Activated naive CD4-positive, alpha-beta T cell treated with anti-CD3 and anti-CD28 coated beads for 36 hours (primary cell): ENCODE results near the gene ALKBH5. TPM values are rescaled to one million over a fixed set of nuclear protein-coding genes. Genes with fewer than 3 reads are reported as not detected.

ENCODE experiments used
- CTCF ChIA-PET: fragments of 350-600 bp; sonication (Branson Sonifier 250); formaldehyde crosslinking; loops from one replicate; lab custom pipeline; 2021; ENCODE audit warnings: antibody characterized with exemption; lab: Charles Lee
- DNase-seq: peaks from one replicate; pipeline ENCODE4 v3.0.0-alpha.2; 2020
- H3K27ac Mint-ChIP-seq: one replicate; pipeline ENCODE4 v1.8.0; 2021; ENCODE audit warnings: mild to moderate bottlenecking, mixed read lengths
- H3K27me3 Mint-ChIP-seq: one replicate; pipeline ENCODE4 v1.8.0; 2021; ENCODE audit warnings: low read depth, mixed read lengths
- H3K36me3 Mint-ChIP-seq: one replicate; pipeline ENCODE4 v1.8.0; 2021; ENCODE audit warnings: low read depth, mixed read lengths
- H3K4me1 Mint-ChIP-seq: one replicate; pipeline ENCODE4 v1.8.0; 2021; ENCODE audit warnings: low read depth, mixed read lengths
- H3K4me3 Mint-ChIP-seq: one replicate; pipeline ENCODE4 v1.8.0; 2021; ENCODE audit warnings: mild to moderate bottlenecking, moderate library complexity, mixed read lengths
- H3K9me3 Mint-ChIP-seq: one replicate; pipeline ENCODE4 v1.8.0; 2021; ENCODE audit warnings: mixed read lengths
- intact Hi-C: fragments of 100-400 bp; cut with micrococcal nuclease; formaldehyde crosslinking; loops from one replicate; pipeline ENCODE4 v1.15.1; 2023
- total RNA-seq, 2 experiments: library from RNA; stranded (reverse); gene quantifications; one replicate each; pipeline ENCODE4 v1.2.3, GENCODE V29; 2021

ALKBH5 gene
- total RNA-seq, 2 experiments from 2014 or later: 83.4 to 86.7 TPM

DNA sequence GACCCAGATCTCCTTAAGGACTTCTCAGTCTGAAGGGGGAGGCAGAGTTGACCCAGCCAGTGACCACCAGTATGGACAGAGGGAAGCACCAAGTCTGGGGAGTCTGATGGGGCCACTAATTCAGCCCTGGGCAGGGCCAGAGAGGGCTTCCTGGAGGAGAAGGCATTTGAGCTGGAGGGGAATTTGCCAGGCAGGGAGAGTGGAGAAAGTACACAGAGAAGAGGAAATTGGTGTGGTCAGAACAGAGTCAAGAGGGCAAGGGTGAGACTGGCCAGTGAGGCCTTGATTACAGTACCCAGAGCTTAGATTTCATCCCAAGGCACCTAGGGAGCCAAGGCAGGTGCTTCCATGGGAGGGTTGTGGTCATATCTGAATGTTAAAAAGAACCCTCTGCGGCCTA is 38.8 kb upstream of the ALKBH5 start:
- CTCF ChIA-PET: interaction anchor here (0.6 to 1.6 kb wide), 6 partner anchors 19 to 53 kb away, joined by 3 to 4 read pairs (median 3); no protein-coding TSS in a partner anchor
- Mint-ChIP-seq H3K27me3 (no peaks in the 10 kb centered on the region), H3K4me1 (no peaks in the 10 kb centered on the region), H3K27ac (no peak overlapping the region), H3K4me3 (no peak overlapping the region), H3K9me3 (no peaks in the 10 kb centered on the region), H3K36me3 (no peaks in the 10 kb centered on the region)
- DNase-seq: no peak
- intact Hi-C loops: no loop called here

DNA sequence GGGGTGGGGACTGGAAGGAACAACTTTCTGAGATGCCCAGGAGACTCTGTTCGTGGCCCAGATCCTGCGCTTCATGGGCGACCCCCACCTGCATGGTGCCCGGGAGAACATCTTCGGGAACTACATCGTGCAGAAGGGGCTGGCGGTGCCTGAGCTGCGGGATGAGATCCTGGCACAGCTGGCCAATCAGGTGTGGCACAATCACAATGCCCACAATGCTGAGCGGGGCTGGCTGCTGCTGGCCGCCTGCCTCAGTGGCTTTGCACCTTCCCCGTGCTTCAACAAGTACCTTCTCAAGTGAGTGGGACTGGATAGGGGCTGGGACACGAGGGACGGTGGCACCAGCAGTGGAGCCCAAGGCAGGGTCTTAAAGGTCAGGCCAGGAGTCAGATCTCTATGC is 37.8 kb upstream of the ALKBH5 start:
- H3K9me3 Mint-ChIP-seq: no peaks in the 10 kb centered on the region
- CTCF ChIA-PET: interaction anchor here (1.4 to 1.6 kb wide), 3 partner anchors 40 to 52 kb away, joined by 3 to 4 read pairs (median 3); no protein-coding TSS in a partner anchor
- no peaks in the 10 kb centered on the region for H3K36me3 Mint-ChIP-seq
- intact Hi-C loops: no loop called here
- H3K4me1 Mint-ChIP-seq: no peaks in the 10 kb centered on the region
- no peak overlapping the region for H3K27ac Mint-ChIP-seq
- H3K4me3 Mint-ChIP-seq: no peak overlapping the region
- DNase-seq: no peak
- no peaks in the 10 kb centered on the region for H3K27me3 Mint-ChIP-seq

DNA sequence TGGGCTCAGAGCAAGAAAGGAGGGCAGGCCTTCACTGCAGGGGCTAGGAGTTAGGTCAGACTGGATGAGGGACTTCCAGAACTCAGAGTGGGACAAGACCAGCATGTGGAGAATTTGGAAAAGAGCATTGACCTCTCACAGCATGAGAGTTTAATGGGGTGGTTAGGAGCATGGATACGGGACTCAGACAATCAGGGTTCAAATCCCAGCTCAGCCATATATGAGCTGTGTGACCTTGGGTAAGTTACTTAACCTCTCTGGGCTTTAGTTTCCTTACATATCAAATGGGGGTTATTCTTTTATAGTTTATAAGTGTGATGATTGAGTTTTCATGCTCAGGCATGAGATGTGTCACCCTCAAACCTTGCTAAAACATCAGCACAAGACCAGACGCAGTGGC is 37.4 kb upstream of the ALKBH5 start:
- Mint-ChIP-seq H3K27ac (no peak overlapping the region), H3K27me3 (no peaks in the 10 kb centered on the region), H3K9me3 (no peaks in the 10 kb centered on the region), H3K36me3 (no peaks in the 10 kb centered on the region), H3K4me3 (no peak overlapping the region), H3K4me1 (no peaks in the 10 kb centered on the region)
- intact Hi-C loops: no loop called here
- CTCF ChIA-PET: interaction anchor here (1.4 to 1.9 kb wide), 2 partner anchors 40 to 43 kb away, joined by 3 to 4 read pairs; no protein-coding TSS in a partner anchor
- no peak for DNase-seq

DNA sequence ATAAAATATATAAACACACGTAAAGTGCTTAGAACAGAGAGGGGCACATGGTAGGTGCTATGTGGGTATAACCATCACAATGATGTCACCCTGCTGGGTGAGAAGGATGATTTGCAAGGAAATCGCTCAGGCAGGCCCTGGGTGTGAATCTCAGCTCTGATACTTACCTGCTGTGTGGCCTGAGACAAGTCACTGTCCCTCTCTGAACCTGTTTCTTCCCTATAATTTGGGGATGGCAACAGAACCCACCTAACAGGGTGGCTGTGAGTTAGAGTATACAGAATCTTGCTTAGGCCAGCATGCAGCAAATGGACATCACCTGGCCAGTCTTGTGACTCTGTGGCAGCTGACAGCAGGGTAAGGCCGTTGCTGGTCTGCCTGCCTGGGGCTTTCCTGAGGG is 36.6 kb upstream of the ALKBH5 start:
- intact Hi-C loops: no loop called here
- H3K36me3 Mint-ChIP-seq: no peaks in the 10 kb centered on the region

DNA sequence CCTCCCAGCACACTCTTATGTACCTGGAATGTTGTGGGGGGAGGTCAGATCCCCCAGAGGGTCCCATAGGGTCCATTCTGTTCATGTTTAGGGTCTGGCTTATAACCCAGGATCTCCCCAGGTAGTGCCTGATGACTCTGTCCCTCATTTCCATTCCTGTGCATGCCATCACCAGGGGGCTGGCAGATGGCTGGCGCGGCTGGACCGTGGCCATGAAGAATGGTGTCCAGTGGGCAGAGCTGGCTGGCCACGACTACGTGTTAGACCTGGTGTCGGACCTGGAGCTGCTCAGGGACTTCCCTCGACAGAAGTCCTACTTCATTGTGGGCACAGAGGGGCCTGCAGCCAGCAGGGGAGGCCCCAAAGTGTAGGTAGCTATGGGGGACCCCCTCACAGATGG is 35.0 kb upstream of the ALKBH5 start:
- intact Hi-C loops: no loop called here
- H3K9me3 Mint-ChIP-seq: no peaks in the 10 kb centered on the region
- CTCF ChIA-PET: no interaction called here
- no peaks in the 10 kb centered on the region for H3K27me3 Mint-ChIP-seq
- no peaks in the 10 kb centered on the region for H3K36me3 Mint-ChIP-seq
- H3K4me1 Mint-ChIP-seq: peaks cover 5% of the 10 kb centered on the region
- no peak overlapping the region for H3K27ac Mint-ChIP-seq
- no peak overlapping the region for H3K4me3 Mint-ChIP-seq
- no peak for DNase-seq

More for the DNA sequence above, 36.6 kb upstream of the ALKBH5 start:
- CTCF ChIA-PET: interaction anchor here (0.6 to 1.9 kb wide), 3 partner anchors 14 to 58 kb away, joined by 3 to 4 read pairs (median 4); no protein-coding TSS in a partner anchor
- Mint-ChIP-seq H3K4me1 (no peaks in the 10 kb centered on the region), H3K9me3 (no peaks in the 10 kb centered on the region), H3K27me3 (no peaks in the 10 kb centered on the region), H3K27ac (no peak overlapping the region), H3K4me3 (no peak overlapping the region)
- DNase-seq: no peak

DNA sequence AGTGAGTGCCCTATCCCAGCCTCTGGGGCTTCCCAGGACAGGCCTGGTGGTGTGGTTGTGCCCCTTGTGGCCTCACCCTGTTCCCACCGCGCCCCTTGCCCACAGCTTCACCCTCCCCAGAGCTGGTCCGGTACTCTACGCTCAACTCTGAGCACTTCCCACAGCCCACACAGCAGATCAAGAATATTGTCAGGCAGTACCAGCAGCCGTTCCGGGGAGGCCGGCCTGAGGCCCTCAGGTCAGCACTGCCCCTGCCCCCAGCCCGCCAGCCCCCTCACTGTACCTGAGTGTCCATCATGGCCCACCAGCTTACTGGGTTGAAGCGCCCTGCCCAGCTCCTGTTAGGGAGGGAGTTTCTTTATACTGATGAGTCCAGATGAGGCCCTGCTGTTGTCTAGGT is 32.3 kb upstream of the ALKBH5 start:
- no peaks in the 10 kb centered on the region for H3K27me3 Mint-ChIP-seq
- CTCF ChIA-PET: no interaction called here
- no peak for DNase-seq
- H3K9me3 Mint-ChIP-seq: no peaks in the 10 kb centered on the region
- no peak overlapping the region for H3K27ac Mint-ChIP-seq
- no peak overlapping the region for H3K4me3 Mint-ChIP-seq
- intact Hi-C loops: no loop called here
- H3K4me1 Mint-ChIP-seq: peaks cover 8% of the 10 kb centered on the region
- no peaks in the 10 kb centered on the region for H3K36me3 Mint-ChIP-seq

DNA sequence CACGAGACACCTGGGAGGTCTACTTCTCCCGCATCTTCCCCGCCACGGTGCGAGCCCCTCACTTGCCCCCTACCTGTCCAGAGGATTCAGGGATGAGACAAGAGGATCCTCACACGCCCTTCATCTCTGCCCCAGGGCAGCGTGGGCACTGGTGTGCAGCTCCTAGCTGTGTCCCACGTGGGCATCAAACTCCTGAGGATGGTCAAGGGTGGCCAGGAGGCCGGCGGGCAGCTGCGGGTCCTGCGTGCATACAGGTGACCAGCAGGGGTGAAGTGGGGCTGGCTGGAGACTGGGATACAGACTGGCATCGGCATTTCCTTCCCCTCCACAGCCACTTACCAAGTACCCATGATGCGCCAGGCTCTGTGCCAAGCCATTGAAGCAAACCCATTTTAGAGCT is 28.4 kb upstream of the ALKBH5 start:
- Mint-ChIP-seq H3K9me3 (no peaks in the 10 kb centered on the region), H3K27me3 (no peaks in the 10 kb centered on the region), H3K27ac (no peak overlapping the region), H3K4me3 (no peak overlapping the region), H3K36me3 (no peaks in the 10 kb centered on the region), H3K4me1 (peaks cover 14% of the 10 kb centered on the region)
- intact Hi-C loops: loop anchor here (2.0 kb wide), 1 partner anchor 28 kb away; the partner anchor contains the start of gene ALKBH5
- CTCF ChIA-PET: interaction anchor here (1.3 to 3.8 kb wide), 2 partner anchors 12 to 44 kb away, joined by 3 to 17 read pairs; no protein-coding TSS in a partner anchor
- DNase-seq: no peak

DNA sequence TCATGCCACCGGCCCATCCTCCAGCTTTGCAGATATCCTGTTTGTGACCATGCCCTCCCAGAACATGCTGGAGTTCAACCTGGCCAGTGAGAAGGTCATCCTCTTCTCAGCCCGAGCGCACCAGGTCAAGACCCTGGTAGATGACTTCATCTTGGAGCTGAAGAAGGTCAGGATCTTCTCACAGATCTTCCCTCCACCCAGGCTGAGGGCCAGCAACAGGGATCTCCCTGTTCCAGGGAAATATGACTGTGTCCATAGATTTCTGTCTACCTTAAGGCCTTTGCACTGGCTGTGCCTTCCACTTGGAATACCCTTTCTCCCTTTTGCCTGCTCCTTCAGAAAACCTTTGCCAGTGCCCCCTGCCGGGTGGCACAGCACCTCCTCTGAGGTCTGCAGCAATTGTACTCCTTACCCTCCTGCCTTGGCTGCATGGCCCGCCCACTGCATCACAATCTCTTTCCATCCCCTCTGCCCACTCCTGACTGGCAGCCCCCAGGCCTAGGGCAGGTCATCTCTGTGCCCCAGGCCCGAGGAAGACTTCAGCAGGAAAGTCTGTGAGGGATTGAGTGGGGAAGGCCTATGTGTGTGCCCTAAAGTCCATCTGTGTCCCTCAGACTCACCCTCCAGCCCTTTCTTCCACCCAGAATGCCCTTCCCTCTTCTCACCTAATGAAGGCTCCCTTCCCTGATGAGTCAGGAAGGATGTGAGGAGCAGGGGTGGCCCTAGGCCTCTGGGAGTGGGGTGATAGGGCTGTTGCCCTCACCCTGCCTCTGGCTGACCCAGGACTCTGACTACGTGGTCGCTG is 27.3 kb upstream of the ALKBH5 start:
- no peaks in the 10 kb centered on the region for H3K27me3 Mint-ChIP-seq
- peaks cover 14% of the 10 kb centered on the region for H3K4me1 Mint-ChIP-seq
- intact Hi-C loops: no loop called here
- H3K27ac Mint-ChIP-seq: no peak overlapping the region
- no peak overlapping the region for H3K4me3 Mint-ChIP-seq
- CTCF ChIA-PET: interaction anchor here (1.3 kb wide), 1 partner anchor 43 kb away, joined by 3 read pairs; no protein-coding TSS in a partner anchor
- no peaks in the 10 kb centered on the region for H3K9me3 Mint-ChIP-seq
- no peak for DNase-seq
- no peaks in the 10 kb centered on the region for H3K36me3 Mint-ChIP-seq

DNA sequence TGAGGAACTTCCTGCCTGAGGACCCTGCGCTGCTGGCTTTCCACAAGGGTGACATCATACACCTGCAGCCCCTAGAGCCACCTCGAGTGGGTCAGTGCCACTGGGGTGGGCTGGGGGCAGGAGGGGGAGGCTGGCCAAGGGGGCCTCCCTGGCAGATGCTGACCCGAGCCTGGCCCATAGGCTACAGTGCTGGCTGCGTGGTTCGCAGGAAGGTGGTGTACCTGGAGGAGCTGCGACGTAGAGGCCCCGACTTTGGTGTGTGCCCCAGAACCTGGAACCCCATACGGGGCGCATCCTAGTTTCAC is 26.7 kb upstream of the ALKBH5 start:
- peaks cover 14% of the 10 kb centered on the region for H3K4me1 Mint-ChIP-seq
- H3K27ac Mint-ChIP-seq: no peak overlapping the region
- CTCF ChIA-PET: no interaction called here
- H3K36me3 Mint-ChIP-seq: no peaks in the 10 kb centered on the region
- no peaks in the 10 kb centered on the region for H3K9me3 Mint-ChIP-seq
- H3K27me3 Mint-ChIP-seq: no peaks in the 10 kb centered on the region
- no peak overlapping the region for H3K4me3 Mint-ChIP-seq
- no peak for DNase-seq
- intact Hi-C loops: no loop called here

DNA sequence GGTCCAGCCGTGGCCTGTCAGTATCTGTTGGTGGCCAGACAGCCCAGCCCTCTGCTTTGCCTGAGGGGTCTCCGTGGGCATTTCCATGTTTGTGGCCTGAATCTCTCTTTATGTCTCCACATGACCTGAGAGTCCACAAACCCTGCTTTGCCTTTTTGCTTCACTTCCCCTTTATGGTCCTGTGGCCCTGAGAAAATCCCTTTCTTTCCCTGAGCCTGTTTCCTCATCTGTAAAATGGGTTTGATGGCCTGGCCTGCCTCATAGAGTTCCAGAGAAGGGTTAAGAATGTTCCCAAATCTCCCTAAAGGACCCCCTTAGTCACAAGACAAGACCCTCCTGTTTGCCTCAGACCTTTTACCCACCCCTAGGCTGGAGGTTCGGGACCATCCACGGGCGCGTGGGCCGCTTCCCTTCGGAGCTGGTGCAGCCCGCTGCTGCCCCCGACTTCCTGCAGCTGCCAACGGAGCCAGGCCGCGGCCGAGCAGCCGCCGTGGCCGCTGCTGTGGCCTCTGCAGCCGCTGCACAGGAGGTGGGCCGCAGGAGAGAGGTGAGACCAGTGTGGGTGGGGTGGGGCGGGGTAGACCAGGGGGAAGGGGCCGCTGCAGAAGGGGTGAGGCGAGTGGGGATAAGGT is 26.2 kb upstream of the ALKBH5 start:
- Mint-ChIP-seq H3K9me3 (no peaks in the 10 kb centered on the region), H3K27me3 (no peaks in the 10 kb centered on the region), H3K4me3 (no peak overlapping the region), H3K4me1 (peaks cover 14% of the 10 kb centered on the region), H3K36me3 (no peaks in the 10 kb centered on the region), H3K27ac (no peak overlapping the region)
- DNase-seq: no peak
- intact Hi-C loops: no loop called here
- CTCF ChIA-PET: no interaction called here

DNA sequence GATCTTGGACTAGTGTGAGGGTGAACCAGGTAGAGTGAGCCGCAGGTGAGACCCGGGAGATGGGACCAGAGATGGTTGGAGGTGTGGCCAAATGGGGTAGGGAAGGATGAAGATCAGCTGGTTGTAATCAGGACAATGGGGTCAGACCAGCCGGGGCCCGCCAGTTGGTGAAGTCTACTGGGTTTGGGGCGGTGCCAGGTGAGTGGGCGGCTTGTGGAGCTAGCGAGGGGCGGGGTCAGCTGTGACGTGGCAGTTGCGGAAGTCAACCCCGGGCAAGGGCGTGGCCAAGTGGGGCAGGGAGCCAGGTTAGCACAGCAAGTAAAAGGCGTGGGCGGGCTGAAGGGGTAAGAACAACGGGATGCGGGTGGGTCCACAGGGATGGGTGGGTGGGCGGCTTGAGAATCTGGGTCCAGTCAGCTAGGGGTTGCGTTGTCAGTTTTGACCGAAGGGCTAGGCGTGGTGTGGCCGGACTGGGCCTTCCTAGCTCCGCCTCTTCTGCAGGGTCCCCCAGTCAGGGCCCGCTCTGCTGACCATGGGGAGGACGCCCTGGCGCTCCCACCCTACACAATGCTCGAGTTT is 25.5 kb upstream of the ALKBH5 start:
- Mint-ChIP-seq H3K4me3 (peak overlapping the region; percentile 70), H3K27me3 (no peaks in the 10 kb centered on the region), H3K4me1 (peaks cover 13% of the 10 kb centered on the region), H3K9me3 (no peaks in the 10 kb centered on the region), H3K36me3 (no peaks in the 10 kb centered on the region), H3K27ac (peak overlapping the region; percentile 47)
- intact Hi-C loops: loop anchor here (1.0 kb wide), 1 partner anchor 25 kb away; the partner anchor contains the start of gene ALKBH5
- CTCF ChIA-PET: no interaction called here
- peak; percentile 98 for DNase-seq

DNA sequence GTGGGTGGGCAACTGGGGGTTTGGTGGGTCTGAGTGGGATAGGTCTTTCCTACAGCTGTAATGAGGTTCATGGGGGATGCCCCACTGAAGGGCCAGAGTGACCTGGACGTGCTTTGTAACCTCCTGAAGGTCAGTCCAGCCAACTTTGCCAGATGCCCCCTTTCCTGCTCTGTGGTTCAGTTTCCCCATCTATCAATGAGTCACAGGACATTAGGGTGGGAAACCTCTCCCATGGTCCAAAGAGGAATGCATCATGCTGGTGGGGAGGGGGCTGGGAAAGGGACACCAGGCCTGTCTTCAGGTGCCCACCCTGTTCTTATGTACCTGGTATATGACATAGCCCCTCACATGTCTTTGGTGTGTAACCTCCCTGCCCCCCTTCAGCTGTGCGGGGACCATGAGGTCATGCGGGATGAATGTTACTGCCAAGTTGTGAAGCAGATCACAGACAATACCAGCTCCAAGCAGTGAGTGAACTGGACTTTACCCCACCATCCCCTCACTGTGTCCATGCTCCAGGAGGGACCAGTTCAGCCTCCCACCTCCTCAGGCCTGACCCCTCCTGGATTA is 24.0 kb upstream of the ALKBH5 start:
- no peak overlapping the region for H3K4me3 Mint-ChIP-seq
- intact Hi-C loops: no loop called here
- no peaks in the 10 kb centered on the region for H3K9me3 Mint-ChIP-seq
- no peak overlapping the region for H3K27ac Mint-ChIP-seq
- CTCF ChIA-PET: no interaction called here
- H3K36me3 Mint-ChIP-seq: no peaks in the 10 kb centered on the region
- no peak for DNase-seq
- no peaks in the 10 kb centered on the region for H3K27me3 Mint-ChIP-seq
- peaks cover 6% of the 10 kb centered on the region for H3K4me1 Mint-ChIP-seq
